ENCODE data around the gene CNDP2.

The CNDP2 gene

GRCh38 chr18:74495581-74496507 is at the start of gene CNDP2:
Gene CNDP2, plus strand, starts transcription at chr18:74496363. Its CDS starts 3,611 bp downstream, at chr18:74499974.
- peak; percentile 75 for DNase-seq (ENCODE audit: low read depth, low spot score)
- peak within 1 kb of the TSS; percentile 88 for H3K4me3 ChIP-seq (ENCODE audit: low read depth, low read length)
- TF ChIP-seq CTCF (IDR thresholded peaks at IDR 0.05; ENCODE audit: insufficient read depth, low read length, missing control alignments) = no peak
- ChIA-PET POLR2A (interaction anchor here (0.7 kb wide), 1 partner anchor 81 kb away, joined by 3 read pairs; no protein-coding TSS in a partner anchor), CTCF (interaction anchor here (0.7 to 5.9 kb wide), 4 partner anchors 143 to 308 kb away, joined by 3 to 46 read pairs (median 5); no protein-coding TSS in a partner anchor)

GRCh38 chr18:74446631-74447403 is 49.3 kb upstream of the CNDP2 start:
- H3K4me3 ChIP-seq (ENCODE audit: low read depth, low read length) = no peak overlapping the region
- ChIA-PET CTCF (no interaction called here), POLR2A (no interaction called here)
- DNase-seq (ENCODE audit: low read depth, low spot score) = no peak
- TF ChIP-seq CTCF (IDR thresholded peaks at IDR 0.05; ENCODE audit: insufficient read depth, low read length, missing control alignments) = no peak

GRCh38 chr18:74447404-74448152 is 48.6 kb upstream of the CNDP2 start:
- CTCF ChIA-PET = no interaction called here
- no peak overlapping the region for H3K4me3 ChIP-seq (ENCODE audit: low read depth, low read length)
- POLR2A ChIA-PET = no interaction called here
- TF ChIP-seq CTCF (IDR thresholded peaks at IDR 0.05; ENCODE audit: insufficient read depth, low read length, missing control alignments) = no peak
- no peak for DNase-seq (ENCODE audit: low read depth, low spot score)

GRCh38 chr18:74450626-74451025 is 45.5 kb upstream of the CNDP2 start:
- CTCF ChIA-PET = no interaction called here
- POLR2A ChIA-PET = no interaction called here
- no peak for TF ChIP-seq CTCF (IDR thresholded peaks at IDR 0.05; ENCODE audit: insufficient read depth, low read length, missing control alignments)
- no peak overlapping the region for H3K4me3 ChIP-seq (ENCODE audit: low read depth, low read length)
- DNase-seq (ENCODE audit: low read depth, low spot score) = no peak

GRCh38 chr18:74451148-74451547 is 45.0 kb upstream of the CNDP2 start:
- ChIA-PET CTCF (no interaction called here), POLR2A (no interaction called here)
- TF ChIP-seq CTCF (IDR thresholded peaks at IDR 0.05; ENCODE audit: insufficient read depth, low read length, missing control alignments) = no peak
- no peak for DNase-seq (ENCODE audit: low read depth, low spot score)
- H3K4me3 ChIP-seq (ENCODE audit: low read depth, low read length) = no peak overlapping the region
